CD4-positive, alpha-beta T cell treated with Interleukin-6 for 4 hours (primary cell): Measurements from ENCODE around the gene TMC7.

Experiments
- DNase-seq: peaks from one replicate; pipeline ENCODE4 v3.0.0-alpha.2; 2020; ENCODE audit warnings: mixed read lengths

Gene TMC7

GRCh38 chr16:19033761-19034160 is 50.0 kb downstream of the TMC7 start:
- no peak for DNase-seq

GRCh38 chr16:19040400-19040799 is 56.7 kb downstream of the TMC7 start:
- no peak for DNase-seq

- DNase-seq = no peak
These were observed 61.0 kb downstream of the TMC7 start for GRCh38 chr16:19044769-19045168.

- no peak for DNase-seq
These were observed 62.3 kb downstream of the TMC7 start for GRCh38 chr16:19046062-19046461.

GRCh38 chr16:19062706-19063105 is 79.0 kb downstream of the TMC7 start:
- no peak for DNase-seq

- no peak for DNase-seq
These were observed 83.2 kb downstream of the TMC7 start for GRCh38 chr16:19066988-19067348.

- peak; percentile 98 for DNase-seq
These were observed 83.9 kb downstream of the TMC7 start, which contains the start of gene COQ7 for GRCh38 chr16:19067349-19068236. Gene COQ7 (plus strand): TSS chr16:19067614. CDS start chr16:19067665, 51 bp downstream.

GRCh38 chr16:19068237-19068815 is 84.6 kb downstream of the TMC7 start:
- DNase-seq = no peak

GRCh38 chr16:19071811-19072777 is 88.4 kb downstream of the TMC7 start:
- DNase-seq = peak; percentile 52

- DNase-seq = no peak
These were observed 89.6 kb downstream of the TMC7 start for GRCh38 chr16:19073344-19073743.

GRCh38 chr16:19073863-19074262 is 90.1 kb downstream of the TMC7 start:
- no peak for DNase-seq

- no peak for DNase-seq
These were observed 91.8 kb downstream of the TMC7 start for GRCh38 chr16:19075511-19075910.

- DNase-seq = no peak
These were observed 94.1 kb downstream of the TMC7 start for GRCh38 chr16:19077879-19078278.

- no peak for DNase-seq
These were observed 99.9 kb downstream of the TMC7 start for GRCh38 chr16:19083670-19084069.

- no peak for DNase-seq
These were observed 100.4 kb downstream of the TMC7 start for GRCh38 chr16:19084139-19084538.

- DNase-seq = no peak
These were observed 101.1 kb downstream of the TMC7 start for GRCh38 chr16:19084879-19085278.

- no peak for DNase-seq
These were observed 102.0 kb downstream of the TMC7 start for GRCh38 chr16:19085679-19086200.

GRCh38 chr16:19086322-19087199 is 102.8 kb downstream of the TMC7 start:
- peak; percentile 81 for DNase-seq

GRCh38 chr16:19088341-19088916 is 104.7 kb downstream of the TMC7 start:
- no peak for DNase-seq

GRCh38 chr16:19089410-19089955 is 105.7 kb downstream of the TMC7 start:
- no peak for DNase-seq

- no peak for DNase-seq
These were observed 107.2 kb downstream of the TMC7 start for GRCh38 chr16:19090916-19091315.
